ENCODE data around the gene AK1.

DNA sequence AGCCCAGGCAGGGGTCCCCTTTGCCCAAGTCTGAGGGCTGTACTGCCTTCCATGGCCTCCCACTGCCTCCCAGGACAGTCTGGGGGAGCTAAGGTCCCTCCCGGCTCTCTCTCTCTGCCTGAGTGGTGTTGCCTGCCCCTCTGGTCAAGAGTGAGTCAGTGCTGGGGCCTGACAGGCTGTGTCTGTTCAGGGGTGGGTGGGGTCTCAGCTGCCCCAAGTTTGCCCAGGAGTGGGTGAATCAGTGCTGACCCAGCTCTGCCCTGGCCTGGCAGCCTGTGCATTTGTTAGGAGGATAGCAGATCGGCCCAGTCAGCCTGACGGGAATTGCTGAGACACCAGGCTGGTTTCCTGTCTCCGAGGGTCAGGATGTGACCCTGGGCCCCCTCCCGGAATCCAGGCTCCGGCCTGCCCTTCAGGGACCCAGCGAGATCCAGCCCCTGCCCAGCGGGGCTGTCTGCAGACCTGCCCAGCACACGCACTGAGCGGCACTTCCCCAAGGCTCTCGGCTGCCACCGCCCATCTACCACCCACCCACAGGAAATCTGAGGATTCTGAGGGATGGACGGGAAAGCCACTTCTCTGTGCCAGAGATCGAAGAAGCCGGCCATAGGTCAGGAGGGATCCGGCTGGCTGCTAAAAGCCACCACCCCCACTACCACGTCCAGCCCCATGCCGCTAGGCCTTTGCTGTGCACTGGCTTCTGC, 38.9 kb downstream of the AK1 start:
- TF ChIP-seq, protein P1, sequence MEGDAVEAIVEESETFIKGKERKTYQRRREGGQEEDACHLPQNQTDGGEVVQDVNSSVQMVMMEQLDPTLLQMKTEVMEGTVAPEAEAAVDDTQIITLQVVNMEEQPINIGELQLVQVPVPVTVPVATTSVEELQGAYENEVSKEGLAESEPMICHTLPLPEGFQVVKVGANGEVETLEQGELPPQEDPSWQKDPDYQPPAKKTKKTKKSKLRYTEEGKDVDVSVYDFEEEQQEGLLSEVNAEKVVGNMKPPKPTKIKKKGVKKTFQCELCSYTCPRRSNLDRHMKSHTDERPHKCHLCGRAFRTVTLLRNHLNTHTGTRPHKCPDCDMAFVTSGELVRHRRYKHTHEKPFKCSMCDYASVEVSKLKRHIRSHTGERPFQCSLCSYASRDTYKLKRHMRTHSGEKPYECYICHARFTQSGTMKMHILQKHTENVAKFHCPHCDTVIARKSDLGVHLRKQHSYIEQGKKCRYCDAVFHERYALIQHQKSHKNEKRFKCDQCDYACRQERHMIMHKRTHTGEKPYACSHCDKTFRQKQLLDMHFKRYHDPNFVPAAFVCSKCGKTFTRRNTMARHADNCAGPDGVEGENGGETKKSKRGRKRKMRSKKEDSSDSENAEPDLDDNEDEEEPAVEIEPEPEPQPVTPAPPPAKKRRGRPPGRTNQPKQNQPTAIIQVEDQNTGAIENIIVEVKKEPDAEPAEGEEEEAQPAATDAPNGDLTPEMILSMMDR (IDR thresholded peaks at IDR 0.05; ENCODE audit: low read length) = no peak
- TF ChIP-seq EZH2 (IDR thresholded peaks at IDR 0.05; ENCODE audit: borderline replicate concordance, low read length) = no peak

Measured in OCI-LY1 (cell line).